DND-41 (cell line): ENCODE data around the gene COL4A2.

Experiments
- ATAC-seq: fragments of 200-7000 bp; cut with Tn5 transposase; 3 replicates; pipeline ENCODE4 v1.9.1; 2021; ENCODE audit warnings: low read depth; ENCODE audit not compliant: insufficient read depth
- DNase-seq: peaks from one replicate; pipeline ENCODE4 v3.0.0-alpha.2; 2020
- H2AFZ ChIP-seq: 2 replicates; pipeline ENCODE4 v1.6.0; 2012; ENCODE audit warnings: low read depth, low read length
- H3K27ac ChIP-seq: 2 replicates; pipeline ENCODE4 v1.5.1; 2012; ENCODE audit warnings: low read length, inconsistent platforms
- H3K27me3 ChIP-seq: fragments of 200-600 bp; sonication (generic); 2 replicates; pipeline ENCODE4 v1.6.0; 2012; ENCODE audit warnings: low read length, mild to moderate bottlenecking, inconsistent platforms; ENCODE audit not compliant: insufficient read depth, poor library complexity
- H3K36me3 ChIP-seq: 2 replicates; pipeline ENCODE4 v1.5.1; 2012; ENCODE audit warnings: low read length, inconsistent platforms; ENCODE audit not compliant: insufficient read depth
- H3K4me1 ChIP-seq: 2 replicates; pipeline ENCODE4 v1.5.1; 2012; ENCODE audit warnings: mild to moderate bottlenecking, low read length; ENCODE audit not compliant: insufficient read depth
- H3K4me2 ChIP-seq: 2 replicates; pipeline ENCODE4 v1.6.0; 2012; ENCODE audit warnings: mild to moderate bottlenecking, moderate library complexity, low read length, inconsistent platforms; ENCODE audit not compliant: insufficient read depth
- H3K4me3 ChIP-seq, 2 experiments: fragments of 200-600 bp in 1 of 2; shearing (Covaris generic) in 1 of 2; 2 replicates each; pipeline ENCODE4 v1.5.1; 2012 to 2016; ENCODE audit warnings: inconsistent platforms in 2 of 2, low read length in 2 of 2, mild to moderate bottlenecking in 2 of 2, low read depth in 1 of 2, moderate library complexity in 1 of 2
- H3K79me2 ChIP-seq: 2 replicates; pipeline ENCODE4 v1.6.0; 2012; ENCODE audit warnings: low read length, inconsistent platforms; ENCODE audit not compliant: insufficient read depth
- H3K9ac ChIP-seq: 2 replicates; pipeline ENCODE4 v1.6.0; 2012; ENCODE audit warnings: low read depth, mild to moderate bottlenecking, inconsistent platforms, low read length, moderate library complexity
- H3K9me3 ChIP-seq: 2 replicates; pipeline ENCODE4 v1.5.1; 2012; ENCODE audit warnings: low read length, moderate library complexity, mild to moderate bottlenecking, inconsistent platforms; ENCODE audit not compliant: insufficient read depth, severe bottlenecking
- H4K20me1 ChIP-seq: 2 replicates; pipeline ENCODE4 v1.6.0; 2012; ENCODE audit warnings: low read length; ENCODE audit not compliant: insufficient read depth
- EZH2 ChIP-seq: IDR thresholded peaks from 3 replicates; pipeline ENCODE4 v1.6.1; 2012; ENCODE audit warnings: borderline replicate concordance, low read depth, mild to moderate bottlenecking, moderate library complexity, low read length, inconsistent platforms; ENCODE audit not compliant: severe bottlenecking
- TF ChIP-seq, protein P1 (sequence below): IDR thresholded peaks from 2 replicates; pipeline ENCODE4 v1.5.1; 2012; ENCODE audit warnings: borderline replicate concordance, low read length, moderate library complexity, mild to moderate bottlenecking; ENCODE audit not compliant: poor library complexity, severe bottlenecking; ENCODE audit errors: extremely low read depth

COL4A2 gene

DNA sequence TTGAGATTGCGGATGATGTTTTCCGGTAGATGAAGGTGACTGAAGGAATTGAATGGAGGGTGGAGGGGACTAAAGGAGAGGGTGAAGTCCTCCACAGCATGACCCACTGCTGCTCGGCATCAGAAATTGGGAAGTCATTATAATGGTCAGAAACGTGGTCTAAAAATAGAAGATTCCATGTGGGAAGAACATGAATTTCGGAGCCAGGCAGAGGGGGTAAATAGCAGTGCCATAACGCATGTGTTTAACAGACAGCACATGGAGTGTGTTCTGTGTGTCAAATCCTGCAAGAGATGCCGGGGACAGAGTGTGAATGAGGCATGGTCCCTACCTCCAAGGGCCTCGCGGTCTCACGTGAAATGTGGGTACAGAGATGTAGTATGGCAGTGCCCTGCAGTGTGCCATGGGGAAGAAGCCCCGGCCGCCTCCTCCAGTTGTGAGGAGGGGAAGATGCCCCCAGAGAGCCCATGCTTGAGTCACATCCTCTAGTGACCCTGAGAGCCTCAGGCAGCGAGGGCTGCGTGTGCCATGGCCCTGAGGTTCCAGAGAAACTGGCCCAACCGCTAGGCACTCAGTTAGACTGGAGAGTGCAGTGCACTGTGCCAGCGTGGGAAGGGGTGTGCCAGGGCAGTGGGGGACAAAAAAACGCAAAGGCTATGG is 106.1 kb downstream of the COL4A2 start:
- Histone ChIP-seq H4K20me1 (peaks cover 53% of the 10 kb centered on the region), H3K27me3 (peaks cover 74% of the 10 kb centered on the region), H2AFZ (no peak overlapping the region), H3K27ac (no peak overlapping the region), H3K4me3 (no peak overlapping the region), H3K79me2 (no peaks in the 10 kb centered on the region), H3K9ac (no peak overlapping the region), H3K4me2 (no peak overlapping the region), H3K4me1 (no peaks in the 10 kb centered on the region), H3K36me3 (no peaks in the 10 kb centered on the region), H3K9me3 (no peaks in the 10 kb centered on the region)
- ATAC-seq (no peak), DNase-seq (no peak)
- no peak for TF ChIP-seq EZH2
- TF ChIP-seq, protein P1, sequence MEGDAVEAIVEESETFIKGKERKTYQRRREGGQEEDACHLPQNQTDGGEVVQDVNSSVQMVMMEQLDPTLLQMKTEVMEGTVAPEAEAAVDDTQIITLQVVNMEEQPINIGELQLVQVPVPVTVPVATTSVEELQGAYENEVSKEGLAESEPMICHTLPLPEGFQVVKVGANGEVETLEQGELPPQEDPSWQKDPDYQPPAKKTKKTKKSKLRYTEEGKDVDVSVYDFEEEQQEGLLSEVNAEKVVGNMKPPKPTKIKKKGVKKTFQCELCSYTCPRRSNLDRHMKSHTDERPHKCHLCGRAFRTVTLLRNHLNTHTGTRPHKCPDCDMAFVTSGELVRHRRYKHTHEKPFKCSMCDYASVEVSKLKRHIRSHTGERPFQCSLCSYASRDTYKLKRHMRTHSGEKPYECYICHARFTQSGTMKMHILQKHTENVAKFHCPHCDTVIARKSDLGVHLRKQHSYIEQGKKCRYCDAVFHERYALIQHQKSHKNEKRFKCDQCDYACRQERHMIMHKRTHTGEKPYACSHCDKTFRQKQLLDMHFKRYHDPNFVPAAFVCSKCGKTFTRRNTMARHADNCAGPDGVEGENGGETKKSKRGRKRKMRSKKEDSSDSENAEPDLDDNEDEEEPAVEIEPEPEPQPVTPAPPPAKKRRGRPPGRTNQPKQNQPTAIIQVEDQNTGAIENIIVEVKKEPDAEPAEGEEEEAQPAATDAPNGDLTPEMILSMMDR: no peak

- Histone ChIP-seq H2AFZ (no peak overlapping the region), H3K9ac (no peak overlapping the region), H3K27me3 (peaks cover 78% of the 10 kb centered on the region), H3K9me3 (no peaks in the 10 kb centered on the region), H3K36me3 (no peaks in the 10 kb centered on the region), H3K4me2 (no peak overlapping the region), H4K20me1 (peaks cover 48% of the 10 kb centered on the region), H3K27ac (no peak overlapping the region), H3K4me1 (no peaks in the 10 kb centered on the region), H3K79me2 (no peaks in the 10 kb centered on the region), H3K4me3 (no peak overlapping the region)
- ATAC-seq (no peak), DNase-seq (no peak)
- no peak for TF ChIP-seq EZH2
- TF ChIP-seq, protein P1: no peak
Observed at GRCh38 chr13:110413676-110414040, 106.6 kb downstream of the COL4A2 start.

DNA sequence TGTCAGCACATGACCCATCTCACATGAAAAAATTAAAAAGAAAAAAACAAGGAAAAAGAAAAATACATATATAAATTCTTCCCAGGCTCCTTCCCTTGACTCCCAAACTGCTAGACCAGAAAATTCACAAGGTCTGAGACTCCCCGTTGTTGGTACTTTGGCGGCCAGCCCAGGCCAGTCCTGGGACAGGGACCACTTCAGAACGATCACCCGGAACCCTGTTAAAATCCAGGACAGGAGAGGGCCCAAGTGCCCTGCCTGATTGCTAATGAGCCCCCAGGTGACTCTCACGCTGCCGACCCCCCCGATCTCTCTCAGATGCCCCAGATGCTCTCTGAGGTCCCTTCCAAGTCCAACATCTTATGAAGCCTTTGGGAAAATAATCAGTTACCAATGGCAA is 107.2 kb downstream of the COL4A2 start:
- H3K4me3 ChIP-seq: no peak overlapping the region
- no peaks in the 10 kb centered on the region for H3K9me3 ChIP-seq
- H3K9ac ChIP-seq: no peak overlapping the region
- DNase-seq: no peak
- H4K20me1 ChIP-seq: peaks cover 51% of the 10 kb centered on the region
- H3K36me3 ChIP-seq: no peaks in the 10 kb centered on the region
- peaks cover 80% of the 10 kb centered on the region for H3K27me3 ChIP-seq
- H2AFZ ChIP-seq: no peak overlapping the region
- ATAC-seq: no peak
- no peaks in the 10 kb centered on the region for H3K79me2 ChIP-seq
- TF ChIP-seq, protein P1: no peak
- no peak for TF ChIP-seq EZH2
- no peak overlapping the region for H3K4me2 ChIP-seq
- H3K4me1 ChIP-seq: no peaks in the 10 kb centered on the region
- no peak overlapping the region for H3K27ac ChIP-seq

- Histone ChIP-seq H3K36me3 (no peaks in the 10 kb centered on the region), H3K9me3 (no peaks in the 10 kb centered on the region), H3K4me1 (no peaks in the 10 kb centered on the region), H3K4me3 (no peak overlapping the region), H4K20me1 (peaks cover 54% of the 10 kb centered on the region), H3K27ac (no peak overlapping the region), H3K27me3 (peaks cover 84% of the 10 kb centered on the region), H2AFZ (no peak overlapping the region), H3K9ac (no peak overlapping the region), H3K4me2 (no peak overlapping the region), H3K79me2 (no peaks in the 10 kb centered on the region)
- no peak for ATAC-seq
- no peak for TF ChIP-seq EZH2
- TF ChIP-seq, protein P1: no peak
- no peak for DNase-seq
Observed at GRCh38 chr13:110414931-110415330, 107.8 kb downstream of the COL4A2 start.
